GM18951 (cell line): ENCODE data around the gene ARHGEF4.
"Not testable (repeated sequence)": the region's sequence is repeated elsewhere in the genome, so short reads cannot be mapped to it uniquely, and the experiment has no call there.

Source experiments
- POLR2A ChIP-seq: IDR thresholded peaks from 4 replicates; pipeline ENCODE4 v1.6.1; 2011; ENCODE audit warnings: mild to moderate bottlenecking; ENCODE audit not compliant: insufficient read length, insufficient read depth; ENCODE audit errors: extremely low read depth
- in situ Hi-C: fragments of 300-500 bp; cut with MboI; formaldehyde crosslinking; loops from one replicate; pipeline ENCODE4 v1.12.0; 2022; ENCODE audit warnings: low sequenced_read_pairs, mixed read lengths, inconsistent platforms; ENCODE audit not compliant: unreplicated experiment

Gene ARHGEF4

GRCh38 chr2:131056204-131056931, 219.7 kb downstream of the ARHGEF4 start:
- in situ Hi-C loops, result no loop called here
- no peak for TF ChIP-seq POLR2A

DNA sequence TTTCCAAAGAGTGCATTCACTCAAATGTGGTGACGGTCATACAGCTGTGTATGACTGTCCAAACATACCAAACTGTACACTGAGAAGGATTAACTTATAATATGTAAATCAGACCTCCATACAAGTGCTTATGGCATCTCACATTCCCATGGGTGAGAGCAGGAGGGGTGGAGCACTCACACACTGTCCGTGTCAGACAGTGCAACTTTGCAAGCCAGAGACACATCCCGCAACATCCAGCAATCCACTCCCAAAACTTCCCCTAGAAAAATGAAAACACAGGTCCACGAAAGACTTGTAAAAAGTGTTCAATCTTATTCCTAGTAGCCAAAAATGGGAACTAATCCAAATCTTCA, 220.2 kb downstream of the ARHGEF4 start:
- in situ Hi-C loops, result no loop called here
- TF ChIP-seq POLR2A, result no peak

DNA sequence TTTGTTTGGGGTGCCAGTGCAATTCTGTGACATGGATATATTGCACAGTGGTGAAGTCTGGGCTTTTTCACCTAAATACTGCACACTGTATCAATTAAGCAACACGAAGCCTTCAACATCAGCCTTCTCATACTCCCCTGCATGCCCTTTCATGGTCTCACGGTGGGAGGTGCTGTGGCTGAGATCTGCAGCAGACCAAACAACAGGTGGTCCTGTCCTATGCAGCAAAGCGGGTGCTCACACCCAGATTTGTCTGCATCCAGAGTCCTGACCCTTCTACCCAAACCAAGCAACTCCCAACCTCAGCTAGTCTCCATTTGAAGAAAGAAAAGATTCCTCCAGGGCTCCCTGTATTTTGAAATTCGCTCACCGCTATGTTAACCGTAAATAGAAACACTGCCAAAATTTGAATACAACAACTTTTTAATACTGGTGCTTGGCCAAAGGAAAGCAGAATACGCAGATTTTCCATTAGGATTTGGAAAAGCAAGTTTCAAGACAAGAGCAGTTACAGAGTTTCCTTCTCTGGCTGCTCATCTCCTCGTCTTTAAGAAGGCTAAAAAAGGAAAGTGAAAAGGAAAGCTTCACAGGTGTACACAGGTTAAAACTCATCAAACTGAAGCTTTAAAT, 221.6 kb downstream of the ARHGEF4 start:
- in situ Hi-C loops, result no loop called here
- TF ChIP-seq POLR2A, result no peak

DNA sequence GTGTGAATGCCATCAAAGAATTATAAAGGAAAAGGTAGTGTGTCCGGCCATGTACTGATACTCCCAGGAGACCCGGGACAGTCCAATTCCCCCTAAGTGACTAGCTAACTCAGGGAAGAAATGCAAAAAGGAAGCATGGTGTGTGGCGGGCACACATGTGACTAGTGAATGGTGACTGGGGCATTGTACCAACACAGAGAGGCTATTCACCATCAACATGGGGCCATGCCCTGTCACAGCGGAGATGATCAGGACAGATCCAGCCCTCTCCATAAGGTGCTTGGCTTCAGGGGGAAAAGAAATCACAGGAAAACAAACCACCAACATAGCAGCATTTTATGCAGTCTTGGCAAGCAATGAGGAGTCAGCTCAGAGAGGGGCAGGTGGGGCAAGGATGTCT, 222.2 kb downstream of the ARHGEF4 start:
- in situ Hi-C loops, result no loop called here
- TF ChIP-seq POLR2A, result no peak

DNA sequence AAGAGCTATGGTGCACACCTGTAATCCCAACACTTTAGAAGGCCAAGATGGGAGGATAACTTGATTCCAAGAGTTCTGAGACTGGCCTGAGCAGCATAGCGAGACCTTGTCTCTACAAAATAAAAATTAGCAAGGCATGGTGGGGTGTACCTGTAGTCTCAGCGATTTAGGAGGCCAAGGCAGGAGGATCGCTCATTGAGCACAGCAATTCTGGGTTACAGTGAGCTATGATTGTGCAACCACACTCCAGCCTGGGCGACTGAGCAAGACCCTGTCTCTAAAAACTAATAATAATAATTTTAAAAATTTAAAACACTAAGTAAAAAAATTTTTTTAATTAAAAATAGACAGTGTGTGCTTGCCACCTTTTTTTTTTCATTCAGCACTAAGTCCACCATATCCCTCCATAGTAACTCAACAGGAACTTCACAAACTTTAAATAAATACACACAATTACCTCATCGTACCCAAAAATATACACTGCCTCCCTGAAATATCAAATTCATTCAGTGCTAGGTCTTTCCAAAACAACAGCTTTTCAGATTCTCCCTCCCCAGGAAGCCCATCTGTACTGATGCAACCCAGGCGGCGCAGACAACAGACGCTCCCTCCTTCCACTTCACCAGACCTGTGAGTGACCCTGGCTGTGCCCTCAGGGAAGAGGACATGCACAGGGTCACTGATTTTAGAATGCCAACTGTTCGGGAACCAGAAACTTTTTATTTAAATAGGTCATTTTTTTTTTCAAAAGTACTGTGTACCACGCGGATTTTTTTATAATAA, 227.0 kb downstream of the ARHGEF4 start:
- no peak for TF ChIP-seq POLR2A
- in situ Hi-C loops, result no loop called here

DNA sequence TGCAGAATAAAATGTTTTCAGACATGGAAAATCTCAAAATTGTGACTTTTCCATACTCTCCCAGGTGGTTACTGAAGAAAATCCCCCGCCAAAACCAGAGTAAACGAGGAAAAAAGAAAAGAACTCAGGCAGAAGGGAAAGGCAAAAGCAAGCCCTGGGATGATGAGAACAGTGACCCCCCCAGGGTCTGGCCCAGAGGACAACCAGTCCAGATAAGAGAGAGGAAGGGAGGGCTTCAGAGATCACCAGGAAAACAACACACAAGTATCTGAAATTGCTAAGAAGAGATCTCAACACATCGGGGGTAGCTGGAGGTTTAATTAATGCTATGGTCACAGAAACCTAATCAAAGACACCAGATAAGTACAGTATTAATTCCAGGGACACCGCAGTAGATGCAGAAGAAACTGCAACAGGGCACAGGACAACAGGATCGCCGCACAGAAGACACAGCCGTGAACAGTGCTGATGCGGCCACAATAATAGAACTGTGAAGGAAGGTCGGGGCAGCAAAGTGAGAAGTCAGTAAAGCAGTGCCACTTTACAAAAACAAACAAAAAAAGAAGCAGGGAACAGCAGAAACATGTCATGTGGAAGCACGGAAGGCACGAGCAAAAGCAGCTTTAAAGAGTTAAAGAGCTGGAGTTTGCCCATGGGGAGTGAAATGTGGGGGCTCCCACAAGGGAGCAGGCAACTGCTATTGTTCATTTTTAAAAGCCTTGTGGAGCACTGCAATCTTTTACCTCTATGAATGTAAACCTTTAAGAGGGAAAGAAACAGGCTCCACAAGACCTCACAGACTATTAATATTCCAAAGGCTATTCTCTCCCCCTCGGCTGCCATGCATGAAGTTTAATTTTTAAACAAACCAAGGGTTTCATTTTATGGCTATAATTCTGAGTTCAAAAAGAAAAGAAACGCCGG, 228.1 kb downstream of the ARHGEF4 start:
- no peak for TF ChIP-seq POLR2A
- in situ Hi-C loops, result no loop called here

DNA sequence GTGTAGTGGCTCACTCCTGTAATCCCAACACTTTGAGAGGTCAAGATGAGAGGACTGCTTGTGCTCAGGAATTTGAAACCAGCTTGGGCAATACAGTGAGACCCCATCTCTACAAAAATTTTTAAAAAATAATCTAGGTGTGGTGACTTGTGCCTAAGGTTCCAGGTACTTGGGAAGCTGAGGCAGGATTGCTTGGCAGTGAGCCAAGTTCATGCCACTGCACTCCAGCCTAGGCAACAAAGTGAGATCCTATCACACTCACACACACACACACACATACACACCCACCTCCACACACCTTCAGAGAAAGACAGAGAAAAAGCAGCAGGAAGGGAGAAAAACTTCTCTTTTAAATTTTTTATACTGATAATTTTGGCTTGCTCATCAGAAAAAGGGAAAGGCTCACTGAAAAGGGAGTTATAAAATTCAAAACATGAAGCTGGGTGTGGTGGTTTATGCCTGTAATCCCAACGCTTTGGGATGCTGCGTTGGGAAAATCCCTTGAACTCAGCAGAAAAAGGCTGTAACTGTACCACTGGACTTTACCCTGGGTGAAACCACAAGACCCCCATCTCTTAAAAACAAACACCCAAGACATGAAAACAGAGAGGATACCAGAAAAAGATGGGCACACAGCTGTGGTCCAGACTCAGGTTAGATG, 230.9 kb downstream of the ARHGEF4 start:
- TF ChIP-seq POLR2A, result no peak
- in situ Hi-C loops, result no loop called here

DNA sequence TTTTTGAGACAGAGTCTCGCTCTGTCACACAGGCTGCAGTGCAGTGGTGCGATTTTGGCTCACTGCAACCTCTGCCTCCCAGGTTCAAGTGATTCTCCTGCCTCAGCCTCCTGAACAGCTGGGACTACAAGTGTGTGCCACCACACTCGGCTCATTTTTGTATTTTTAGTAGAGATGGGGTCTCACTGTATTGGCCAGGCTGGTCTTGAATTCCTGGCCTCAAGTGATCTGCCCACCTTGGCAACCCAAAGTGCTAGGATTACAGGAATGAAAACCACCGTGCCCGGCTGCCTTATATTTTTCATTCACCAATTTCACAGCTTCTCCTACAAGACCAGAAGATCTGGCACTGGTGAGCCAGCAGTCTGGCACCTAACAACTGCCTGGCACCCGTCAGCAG, 231.5 kb downstream of the ARHGEF4 start:
- in situ Hi-C loops, result not testable (repeated sequence)

GRCh38 chr2:131075578-131075977, 238.9 kb downstream of the ARHGEF4 start:
- in situ Hi-C loops, result not testable (repeated sequence)

- TF ChIP-seq POLR2A, result no peak
Observed at GRCh38 chr2:131076707-131077106, 240.0 kb downstream of the ARHGEF4 start.

DNA sequence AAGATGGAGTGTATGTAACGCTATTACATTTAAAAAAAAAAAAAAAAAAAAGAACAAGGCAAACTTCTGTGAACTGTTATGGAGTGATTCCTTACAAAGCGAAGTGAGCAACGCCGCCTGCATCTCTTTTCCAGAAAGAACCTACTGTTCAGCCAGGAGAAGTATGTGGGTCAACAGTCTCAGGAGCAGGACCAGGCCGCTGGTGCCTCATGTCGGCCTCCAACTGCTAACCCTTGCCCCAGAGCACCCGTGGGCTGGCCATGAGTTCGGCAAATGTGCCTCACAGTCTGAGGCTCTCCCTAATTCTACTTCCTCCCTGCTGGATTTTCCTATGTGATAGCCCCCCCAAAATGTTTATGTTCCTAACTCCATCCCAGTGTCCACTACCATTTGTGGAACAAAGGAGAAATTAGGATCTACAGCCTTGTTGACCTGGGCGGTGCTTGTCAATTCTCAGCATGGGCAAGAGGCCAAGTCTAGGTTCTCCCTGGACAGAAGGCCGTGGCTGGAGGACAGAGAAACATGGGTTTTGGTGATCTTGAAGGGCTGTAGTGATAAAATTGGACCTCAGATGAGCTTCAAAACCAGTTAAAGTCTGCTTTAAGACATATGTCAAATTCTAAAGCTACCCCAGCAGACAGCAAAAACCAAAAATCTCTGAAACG, 240.6 kb downstream of the ARHGEF4 start:
- no peak for TF ChIP-seq POLR2A

More at GRCh38 chr2:131076707-131077106, 240.0 kb downstream of the ARHGEF4 start:
- in situ Hi-C loops, result no loop called here

GRCh38 chr2:131077966-131078365, 241.3 kb downstream of the ARHGEF4 start:
- in situ Hi-C loops, result no loop called here
- no peak for TF ChIP-seq POLR2A

More for the DNA sequence above, 240.6 kb downstream of the ARHGEF4 start:
- in situ Hi-C loops, result no loop called here

GRCh38 chr2:131079931-131080330, 243.2 kb downstream of the ARHGEF4 start:
- in situ Hi-C loops, result not testable (repeated sequence)
